Transverse colon (tissue), 4 donors: ENCODE measurements around the gene CADPS2. TPM values are rescaled to one million over a fixed set of nuclear protein-coding genes. Genes with fewer than 3 reads are reported as not detected.

Experiments used
- DNase-seq: peaks from one replicate; pipeline ENCODE4 v3.0.0-alpha.2; 2019
- H3K27ac ChIP-seq, 4 donors: fragments of 200-600 bp; sonication (generic); 2 replicates each; pipeline ENCODE4 v1.5.1; 2016 to 2018; ENCODE audit warnings: inconsistent platforms in 4 of 4
- H3K27me3 ChIP-seq: fragments of 200-600 bp; sonication (generic); 2 replicates; pipeline ENCODE4 v1.5.1; 2017; ENCODE audit warnings: inconsistent platforms
- H3K36me3 ChIP-seq, 4 donors: fragments of 200-600 bp; sonication (generic); 2 replicates each; pipeline ENCODE4 v1.5.1; 2017 to 2019; ENCODE audit warnings: inconsistent platforms in 4 of 4
- H3K4me1 ChIP-seq, 4 donors: fragments of 200-600 bp; sonication (generic); 2 replicates each; pipeline ENCODE4 v1.5.1; 2017 to 2020; ENCODE audit warnings: inconsistent platforms in 4 of 4
- H3K4me3 ChIP-seq, 4 donors: fragments of 200-600 bp; sonication (generic); 1 replicate in 1 of 4; 2 replicates in 3 of 4; pipeline versions ENCODE4 v1.5.1 to v1.6.1; 2017 to 2019; ENCODE audit warnings: inconsistent platforms in 4 of 4
- H3K9me3 ChIP-seq, 2 donors: fragments of 200-600 bp; sonication (generic); 2 replicates each; pipeline ENCODE4 v1.5.1; 2017 to 2019; ENCODE audit warnings: inconsistent platforms in 2 of 2
- EP300 ChIP-seq: sonication (generic); formaldehyde crosslinking; IDR thresholded peaks from one replicate; pipeline ENCODE4 v1.6.1; 2017; ENCODE audit warnings: antibody characterized with exemption, low read depth
- POLR2A ChIP-seq: fragments of 450-650 bp; IDR thresholded peaks from one replicate; pipeline ENCODE4 v1.6.1; 2016; ENCODE audit warnings: antibody characterized with exemption, mild to moderate bottlenecking, moderate library complexity
- POLR2AphosphoS5 ChIP-seq, 3 donors: sonication (generic); formaldehyde crosslinking; IDR thresholded peaks; one replicate each; pipeline ENCODE4 v1.6.1; 2016; ENCODE audit warnings: antibody characterized with exemption in 3 of 3
- whole genome bisulfite sequencing, 2 donors: methylation state at CpG; one replicate each; pipeline ENCODE4 v1.1.5; 2018; ENCODE audit warnings: low coverage in 1 of 2; 5-methylcytosine and 5-hydroxymethylcytosine counted together
- in situ Hi-C, 4 donors: fragments of 200-750 bp; cut with MboI; loops; one replicate each; pipeline versions ENCODE4 v1.15.0 to v1.15.1; 2017; ENCODE audit warnings: low sequenced_read_pairs in 3 of 4, low pct_ligation_motif_present in 1 of 4, low pct_unique_long_range_greater_than_20kb in 1 of 4
- intact Hi-C: fragments of 100-400 bp; cut with DNase I; formaldehyde crosslinking; loops from one replicate; pipeline ENCODE4 v1.15.1; 2023; ENCODE audit warnings: low total_unique reads
- total RNA-seq, 4 donors: library from RNA; depleted of rRNA; stranded (reverse); fragments of >200 nt; gene quantifications; one replicate each; pipeline ENCODE4 v1.1.0, GENCODE V29; 2016
- TF ChIP-seq, protein P1 (sequence below), 5 experiments: fragments of 200-600 bp in 3 of 5; fragments of 450-650 bp in 2 of 5; sonication (generic) in 3 of 5; IDR thresholded peaks; 1 replicate in 2 of 5; 2 replicates in 3 of 5; pipeline ENCODE4 v1.5.1; 2016 to 2017; ENCODE audit warnings: antibody characterized with exemption in 5 of 5, inconsistent platforms in 3 of 5, mild to moderate bottlenecking in 2 of 5, moderate library complexity in 1 of 5

CADPS2 gene
- total RNA-seq, 4 donors from 2014 or later, result 9.0 to 15.2 (median 12.6) TPM

DNA sequence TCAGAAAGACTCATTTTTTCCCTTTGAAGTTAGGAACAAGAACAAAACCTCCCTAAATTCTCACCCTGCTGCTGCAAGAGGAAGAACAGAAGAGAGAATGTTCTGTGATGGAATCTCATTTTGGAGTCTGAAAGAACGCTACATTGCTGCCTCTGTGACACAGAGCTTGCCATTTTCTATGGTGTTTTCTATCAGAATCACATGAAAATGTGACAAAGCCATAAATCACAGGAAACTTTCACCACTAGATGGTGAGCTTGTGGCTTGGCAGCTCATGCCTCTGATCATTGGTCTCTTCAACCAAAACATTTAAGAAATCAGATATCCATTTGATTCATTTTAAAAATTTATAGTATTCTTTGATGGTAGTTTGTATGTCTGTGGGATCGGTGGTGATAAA, 82.9 kb downstream of the CADPS2 start:
- H3K4me3 ChIP-seq, result no peak overlapping the region
- 42 to 56% methylated on average over 2 of the region's 2 CpGs for WGBS, 2 donors
- H3K9me3 ChIP-seq, result no peaks in the 10 kb centered on the region
- in situ Hi-C loops, result no loop called here
- H3K36me3 ChIP-seq, result no peaks in the 10 kb centered on the region
- no peak overlapping the region for H3K27ac ChIP-seq
- no peaks in the 10 kb centered on the region for H3K4me1 ChIP-seq
- H3K27me3 ChIP-seq, result no peaks in the 10 kb centered on the region
- intact Hi-C loops, result no loop called here
- TF ChIP-seq POLR2AphosphoS5 (IDR thresholded peaks at IDR 0.05), result no peak
- TF ChIP-seq, protein P1, sequence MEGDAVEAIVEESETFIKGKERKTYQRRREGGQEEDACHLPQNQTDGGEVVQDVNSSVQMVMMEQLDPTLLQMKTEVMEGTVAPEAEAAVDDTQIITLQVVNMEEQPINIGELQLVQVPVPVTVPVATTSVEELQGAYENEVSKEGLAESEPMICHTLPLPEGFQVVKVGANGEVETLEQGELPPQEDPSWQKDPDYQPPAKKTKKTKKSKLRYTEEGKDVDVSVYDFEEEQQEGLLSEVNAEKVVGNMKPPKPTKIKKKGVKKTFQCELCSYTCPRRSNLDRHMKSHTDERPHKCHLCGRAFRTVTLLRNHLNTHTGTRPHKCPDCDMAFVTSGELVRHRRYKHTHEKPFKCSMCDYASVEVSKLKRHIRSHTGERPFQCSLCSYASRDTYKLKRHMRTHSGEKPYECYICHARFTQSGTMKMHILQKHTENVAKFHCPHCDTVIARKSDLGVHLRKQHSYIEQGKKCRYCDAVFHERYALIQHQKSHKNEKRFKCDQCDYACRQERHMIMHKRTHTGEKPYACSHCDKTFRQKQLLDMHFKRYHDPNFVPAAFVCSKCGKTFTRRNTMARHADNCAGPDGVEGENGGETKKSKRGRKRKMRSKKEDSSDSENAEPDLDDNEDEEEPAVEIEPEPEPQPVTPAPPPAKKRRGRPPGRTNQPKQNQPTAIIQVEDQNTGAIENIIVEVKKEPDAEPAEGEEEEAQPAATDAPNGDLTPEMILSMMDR (IDR thresholded peaks at IDR 0.05), result peak in 3 of 5 experiments; percentile 17 to 20 (median 19)
- DNase-seq, result no peak

DNA sequence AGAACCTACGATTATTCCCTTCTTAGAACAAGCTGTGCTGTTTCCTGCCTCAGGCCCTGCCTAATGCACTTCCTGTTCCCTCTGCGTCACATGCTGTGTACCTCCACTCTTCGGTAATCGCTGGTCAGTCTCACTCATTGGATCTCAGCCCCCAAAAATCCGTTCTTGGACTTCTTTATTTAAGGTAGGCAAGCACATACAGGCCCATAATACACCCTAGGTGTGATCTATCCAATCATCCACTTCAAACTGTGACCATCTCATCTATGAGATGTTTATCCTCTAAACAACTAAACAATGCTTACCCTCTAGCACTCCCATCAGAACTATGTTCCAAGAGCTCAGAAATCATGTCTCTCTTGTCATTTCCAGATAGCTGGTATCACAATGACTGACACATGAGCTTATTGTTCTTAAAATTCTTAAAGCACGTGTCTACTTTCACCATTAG, 83.9 kb downstream of the CADPS2 start:
- H3K27ac ChIP-seq, result no peak overlapping the region
- no peak overlapping the region for H3K4me3 ChIP-seq
- no peaks in the 10 kb centered on the region for H3K4me1 ChIP-seq
- no peaks in the 10 kb centered on the region for H3K27me3 ChIP-seq
- WGBS, 2 donors, result 69 to 90% methylated on average over 3 to 6 of the region's 6 CpGs
- no peak for DNase-seq
- H3K36me3 ChIP-seq, result no peaks in the 10 kb centered on the region
- in situ Hi-C loops, result no loop called here
- TF ChIP-seq, protein P1 (IDR thresholded peaks at IDR 0.05), result no peak
- TF ChIP-seq EP300 (no peak), POLR2A (no peak), POLR2AphosphoS5 (IDR thresholded peaks at IDR 0.05) (no peak)
- no peaks in the 10 kb centered on the region for H3K9me3 ChIP-seq
- intact Hi-C loops, result no loop called here

DNA sequence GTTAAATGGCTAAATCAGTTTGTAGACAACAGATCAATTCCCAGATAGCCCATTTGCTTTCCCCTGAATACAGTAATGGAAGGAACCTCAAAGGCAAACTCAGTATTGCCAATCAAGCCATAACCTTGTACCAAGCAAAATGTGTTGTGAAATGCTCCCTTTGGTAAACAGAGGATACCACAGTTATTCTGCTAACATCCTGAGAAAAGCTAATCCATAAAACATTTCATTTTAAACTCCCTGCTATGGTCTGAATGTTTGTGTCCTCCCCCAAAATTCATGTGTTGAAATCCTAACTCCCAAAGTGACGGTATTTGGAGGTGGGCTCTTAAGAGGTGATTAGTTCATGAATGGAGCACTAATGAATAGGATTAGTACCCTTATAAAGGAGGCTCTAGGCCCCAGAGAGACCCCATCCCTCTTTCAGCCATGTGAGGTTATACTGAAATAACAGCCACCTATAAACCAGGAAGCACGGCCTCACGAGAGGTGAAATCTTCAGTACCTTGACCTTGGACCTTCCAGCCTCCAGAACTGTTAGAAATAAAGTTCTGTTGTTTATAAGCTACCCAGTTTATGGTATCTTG, 94.2 kb downstream of the CADPS2 start:
- TF ChIP-seq, protein P1 (IDR thresholded peaks at IDR 0.05), result no peak
- no peak for TF ChIP-seq EP300
- no peak for TF ChIP-seq POLR2AphosphoS5 (IDR thresholded peaks at IDR 0.05)
- no peak for TF ChIP-seq POLR2A
- Histone ChIP-seq H3K27ac (no peak overlapping the region), H3K4me1 (no peaks in the 10 kb centered on the region), H3K9me3 (no peaks in the 10 kb centered on the region), H3K4me3 (no peak overlapping the region), H3K27me3 (no peaks in the 10 kb centered on the region), H3K36me3 (no peaks in the 10 kb centered on the region)
- WGBS, 2 donors, result 71 to 89% methylated on average over 3 of the region's 3 CpGs
- DNase-seq, result no peak
- in situ Hi-C loops (no loop called here), intact Hi-C loops (no loop called here)

DNA sequence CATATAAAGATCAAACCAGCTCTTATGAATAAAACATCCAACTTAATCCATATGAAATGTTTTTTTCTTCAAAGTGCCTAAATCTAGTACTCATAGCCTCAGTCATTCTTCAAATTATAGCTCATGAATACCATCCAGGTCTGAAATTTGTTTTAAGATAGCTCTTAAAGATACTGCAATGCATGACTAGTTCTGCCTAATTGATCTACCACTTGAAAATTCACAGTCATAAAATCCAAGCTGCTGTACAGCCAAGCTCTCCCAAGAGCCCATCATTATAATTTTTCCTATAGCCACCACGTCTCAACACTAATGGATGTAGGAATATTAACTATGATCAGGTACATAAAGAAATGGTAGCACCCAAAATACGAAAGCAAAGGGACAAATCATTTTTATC, 95.7 kb downstream of the CADPS2 start:
- no peaks in the 10 kb centered on the region for H3K27me3 ChIP-seq
- in situ Hi-C loops, result no loop called here
- 87% methylated on average over 2 of the region's 2 CpGs; no CpG with 5 or more reads in 1 of the 2 donors for WGBS, 2 donors
- no peaks in the 10 kb centered on the region for H3K9me3 ChIP-seq
- intact Hi-C loops, result no loop called here
- no peak overlapping the region for H3K4me3 ChIP-seq
- no peaks in the 10 kb centered on the region for H3K36me3 ChIP-seq
- no peaks in the 10 kb centered on the region for H3K4me1 ChIP-seq
- DNase-seq, result no peak
- no peak overlapping the region for H3K27ac ChIP-seq
- TF ChIP-seq EP300, result no peak

DNA sequence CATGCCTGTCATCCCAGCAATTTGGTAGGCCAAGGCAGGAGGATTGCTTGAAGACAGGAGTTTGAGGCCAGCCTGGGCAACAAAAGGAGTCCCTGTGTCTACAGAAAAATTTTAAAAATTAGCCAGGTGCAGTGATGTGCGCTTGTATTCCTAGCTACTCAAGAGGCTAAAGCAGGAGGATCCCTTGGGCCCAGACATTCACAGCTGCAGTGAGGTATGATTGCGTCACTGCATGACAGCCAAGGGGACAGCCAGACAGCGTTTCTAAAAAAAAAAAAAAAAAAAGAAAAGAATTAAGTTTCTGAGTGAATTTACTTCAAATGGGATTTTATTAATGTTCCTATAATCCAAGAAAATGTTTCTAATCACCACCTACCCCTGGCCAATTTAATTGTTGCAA, 96.1 kb downstream of the CADPS2 start:
- H3K4me1 ChIP-seq, result no peaks in the 10 kb centered on the region
- WGBS, 2 donors, result 63 to 82% methylated on average over 3 of the region's 3 CpGs
- in situ Hi-C loops (no loop called here), intact Hi-C loops (no loop called here)
- no peak overlapping the region for H3K4me3 ChIP-seq
- H3K27ac ChIP-seq, result no peak overlapping the region
- H3K9me3 ChIP-seq, result no peaks in the 10 kb centered on the region
- TF ChIP-seq POLR2AphosphoS5 (IDR thresholded peaks at IDR 0.05) (no peak), EP300 (no peak), POLR2A (no peak)
- TF ChIP-seq, protein P1 (IDR thresholded peaks at IDR 0.05), result no peak
- DNase-seq, result no peak
- H3K36me3 ChIP-seq, result no peaks in the 10 kb centered on the region
- no peaks in the 10 kb centered on the region for H3K27me3 ChIP-seq
